PC-9 (cell line): Measurements from ENCODE around the gene RALGPS1. TPM values are rescaled to one million over a fixed set of nuclear protein-coding genes. Genes with fewer than 3 reads are reported as not detected.

Experiments used
- BruUV-seq: library from RNA; stranded (reverse); fragments of 400-500 nt; replicated peaks from 2 replicates; lab custom pipeline; 2021; lab: Mats Ljungman, UMichigan
- CTCF ChIA-PET: fragments of 300-600 bp; sonication (Branson Sonifier 250); formaldehyde crosslinking; loops from one replicate; lab custom pipeline; 2022; ENCODE audit warnings: antibody characterized with exemption; lab: Charles Lee
- POLR2A ChIA-PET: fragments of 300-600 bp; sonication (Branson Sonifier 250); formaldehyde crosslinking; loops from one replicate; lab custom pipeline; 2022; ENCODE audit warnings: antibody characterized with exemption; ENCODE audit not compliant: unreplicated experiment; lab: Charles Lee
- DNase-seq, 2 experiments: peaks; one replicate each; pipeline versions ENCODE4 v3.0.0 to v3.0.0-alpha.2; 2015 to 2022; ENCODE audit warnings: mixed read lengths in 1 of 2
- H2AFZ ChIP-seq: fragments of 200-600 bp; sonication (generic); 2 replicates; pipeline ENCODE4 v1.8.1; 2017; ENCODE audit warnings: antibody characterized with exemption
- H3F3A ChIP-seq: fragments of 200-600 bp; sonication (generic); 2 replicates; pipeline ENCODE4 v1.8.1; 2017; ENCODE audit warnings: antibody characterized with exemption, mild to moderate bottlenecking, low read depth; ENCODE audit not compliant: insufficient read depth
- H3K27ac ChIP-seq: fragments of 200-600 bp; sonication (generic); 2 replicates; pipeline ENCODE4 v1.6.1; 2016; ENCODE audit warnings: mixed run types
- H3K27me3 ChIP-seq: fragments of 200-600 bp; sonication (generic); 2 replicates; pipeline ENCODE4 v1.6.1; 2016; ENCODE audit warnings: low read depth, mixed run types; ENCODE audit not compliant: insufficient read depth
- H3K36me3 ChIP-seq: fragments of 200-600 bp; sonication (generic); 2 replicates; pipeline ENCODE4 v1.6.1; 2016; ENCODE audit warnings: low read depth, mixed run types
- H3K4me1 ChIP-seq: fragments of 200-600 bp; sonication (generic); replicated peaks from 2 replicates; pipeline ENCODE4 v1.6.1; 2016; ENCODE audit warnings: mixed run types; ENCODE audit not compliant: insufficient read depth
- H3K4me2 ChIP-seq: fragments of 200-600 bp; sonication (generic); 2 replicates; pipeline ENCODE4 v1.6.1; 2017; ENCODE audit warnings: mixed run types
- H3K4me3 ChIP-seq: fragments of 200-600 bp; sonication (generic); 2 replicates; pipeline ENCODE4 v1.6.1; 2016; ENCODE audit warnings: mixed run types
- H3K79me2 ChIP-seq: fragments of 200-600 bp; sonication (generic); 2 replicates; pipeline ENCODE4 v1.6.1; 2017; ENCODE audit warnings: low read depth, mixed run types
- H3K9me2 ChIP-seq: fragments of 200-600 bp; sonication (generic); 2 replicates; pipeline ENCODE4 v1.8.1; 2017; ENCODE audit warnings: mild to moderate bottlenecking; ENCODE audit not compliant: insufficient read depth
- H3K9me3 ChIP-seq: fragments of 200-600 bp; sonication (generic); 2 replicates; pipeline ENCODE4 v1.8.1; 2016; ENCODE audit warnings: low read depth; ENCODE audit not compliant: insufficient read depth
- H4K20me1 ChIP-seq: fragments of 200-600 bp; sonication (generic); 2 replicates; pipeline ENCODE4 v1.8.1; 2017; ENCODE audit not compliant: insufficient read depth
- CTCF ChIP-seq: fragments of 200-600 bp; sonication (generic); conservative IDR thresholded peaks from 2 replicates; pipeline ENCODE4 v1.6.1; 2017; ENCODE audit warnings: mixed run types, antibody characterized with exemption, mild to moderate bottlenecking, moderate library complexity
- EZH2 ChIP-seq: fragments of 200-600 bp; sonication (generic); IDR thresholded peaks from 2 replicates; pipeline ENCODE4 v1.8.0; 2017; ENCODE audit warnings: antibody characterized with exemption, low read depth
- intact Hi-C: fragments of 100-400 bp; cut with micrococcal nuclease; formaldehyde crosslinking; loops from one replicate; pipeline ENCODE4 v1.10.0; 2022; ENCODE audit not compliant: unreplicated experiment
- total RNA-seq: library from RNA; stranded (reverse); gene quantifications from 2 replicates; pipeline ENCODE4 v1.2.3, GENCODE V29; 2021

The RALGPS1 gene
- total RNA-seq, 1 experiment from 2014 or later: 23.3 TPM

DNA sequence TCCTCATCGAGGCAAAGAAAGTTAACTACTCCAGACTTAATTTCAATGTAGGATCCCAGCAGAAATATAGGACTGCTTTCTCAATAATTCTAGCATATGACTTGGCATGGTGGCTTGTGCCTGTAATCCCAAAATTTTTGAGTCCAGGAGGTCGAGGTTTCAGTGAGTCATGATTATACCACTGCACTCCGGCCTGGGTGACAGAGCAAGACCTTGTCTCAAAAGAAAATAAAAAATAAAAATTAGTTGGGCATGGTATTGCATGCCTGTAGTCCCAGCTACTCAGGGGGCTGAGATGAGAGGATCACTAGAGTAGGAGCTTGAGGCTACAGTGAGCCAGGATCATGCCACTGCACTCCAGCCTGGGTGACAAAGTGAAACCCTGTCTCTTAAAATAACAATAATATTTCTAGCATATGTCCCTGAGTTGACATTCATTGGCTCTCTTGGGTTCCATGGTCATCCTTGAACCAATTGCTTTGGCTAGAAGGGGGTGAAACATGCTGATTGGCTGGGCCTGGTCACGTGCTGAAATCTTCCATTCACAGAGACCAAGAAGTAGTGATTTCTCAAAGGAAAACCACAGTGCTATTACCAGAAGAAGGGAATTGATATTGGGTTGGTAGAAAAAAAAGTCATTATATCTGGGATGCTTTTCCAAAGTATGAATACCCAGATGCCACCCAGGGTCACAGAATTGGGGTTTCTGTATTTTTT lies 318.4 kb downstream of the RALGPS1 start:
- no peak overlapping the region for H3K27ac ChIP-seq
- no peaks in the 10 kb centered on the region for H3K36me3 ChIP-seq
- ChIA-PET POLR2A (no interaction called here), CTCF (no interaction called here)
- TF ChIP-seq CTCF (no peak), EZH2 (no peak)
- H2AFZ ChIP-seq: no peak overlapping the region
- BruUV-seq: no TSS peak
- no peak for DNase-seq
- H3K27me3 ChIP-seq: no peaks in the 10 kb centered on the region
- no peaks in the 10 kb centered on the region for H3K9me2 ChIP-seq
- no peaks in the 10 kb centered on the region for H3K79me2 ChIP-seq
- H3K4me3 ChIP-seq: no peak overlapping the region
- intact Hi-C loops: no loop called here
- no peaks in the 10 kb centered on the region for H3K4me1 ChIP-seq
- no peaks in the 10 kb centered on the region; the same call in 1 of the 2 replicates for H3K9me3 ChIP-seq
- no peaks in the 10 kb centered on the region for H3F3A ChIP-seq
- H3K4me2 ChIP-seq: no peak overlapping the region
- no peaks in the 10 kb centered on the region for H4K20me1 ChIP-seq

GRCh38 chr9:127233550-127233949 lies 319.0 kb downstream of the RALGPS1 start:
- no peak overlapping the region for H2AFZ ChIP-seq
- H3K4me3 ChIP-seq: no peak overlapping the region
- no peaks in the 10 kb centered on the region for H3F3A ChIP-seq
- ChIA-PET POLR2A (no interaction called here), CTCF (no interaction called here)
- no peak for TF ChIP-seq EZH2
- TF ChIP-seq CTCF: no peak
- DNase-seq: no peak
- intact Hi-C loops: no loop called here
- no peak overlapping the region for H3K27ac ChIP-seq
- H3K4me1 ChIP-seq: no peaks in the 10 kb centered on the region
- no peak overlapping the region for H3K4me2 ChIP-seq
- no TSS peak for BruUV-seq
- H3K79me2 ChIP-seq: no peaks in the 10 kb centered on the region
- H3K9me3 ChIP-seq: no peaks in the 10 kb centered on the region; the same call in 1 of the 2 replicates
- no peaks in the 10 kb centered on the region for H3K9me2 ChIP-seq
- no peaks in the 10 kb centered on the region for H3K27me3 ChIP-seq
- H3K36me3 ChIP-seq: no peaks in the 10 kb centered on the region
- H4K20me1 ChIP-seq: no peaks in the 10 kb centered on the region

DNA sequence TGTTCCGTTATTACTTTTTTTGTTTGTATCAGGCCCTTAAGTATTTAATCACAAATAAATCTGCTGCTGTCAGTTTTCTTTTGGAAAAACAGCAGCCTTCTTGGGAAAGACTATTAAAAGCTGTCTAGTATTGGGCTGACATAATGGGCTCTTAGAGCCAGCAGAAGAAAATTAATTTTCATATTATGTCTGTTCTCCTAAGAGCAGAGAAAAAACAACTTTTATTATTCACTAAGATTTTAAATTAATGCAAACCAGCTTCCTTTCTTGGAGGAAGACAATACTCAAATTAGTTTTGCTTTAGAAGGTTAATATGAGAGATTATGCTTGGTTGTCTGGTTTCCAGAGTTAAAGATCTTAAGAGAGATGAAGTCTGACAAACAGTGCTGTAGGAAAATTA lies 319.4 kb downstream of the RALGPS1 start:
- no peak overlapping the region for H3K27ac ChIP-seq
- intact Hi-C loops: no loop called here
- no peak overlapping the region for H3K4me2 ChIP-seq
- no peak overlapping the region for H2AFZ ChIP-seq
- POLR2A ChIA-PET: no interaction called here
- no peak for DNase-seq
- TF ChIP-seq EZH2 (no peak), CTCF (no peak)
- no peaks in the 10 kb centered on the region for H4K20me1 ChIP-seq
- no peaks in the 10 kb centered on the region for H3K4me1 ChIP-seq
- no peaks in the 10 kb centered on the region for H3K79me2 ChIP-seq
- CTCF ChIA-PET: no interaction called here
- no peaks in the 10 kb centered on the region; the same call in 1 of the 2 replicates for H3K9me3 ChIP-seq
- no peaks in the 10 kb centered on the region for H3F3A ChIP-seq
- H3K9me2 ChIP-seq: no peaks in the 10 kb centered on the region
- BruUV-seq: no TSS peak
- no peaks in the 10 kb centered on the region for H3K36me3 ChIP-seq
- no peak overlapping the region for H3K4me3 ChIP-seq
- H3K27me3 ChIP-seq: no peaks in the 10 kb centered on the region
